ENCODE measurements around the gene PIGS. TPM values are rescaled to one million over a fixed set of nuclear protein-coding genes. Genes with fewer than 3 reads are reported as not detected.

Gene PIGS
- total RNA-seq = 10 to 100 TPM; 12.4 to 29.5 TPM
- 10 to 100 TPM in 1 of 2 donors, 1 to 10 TPM in 1; 7.3 to 14.2 TPM for polyA plus RNA-seq

DNA sequence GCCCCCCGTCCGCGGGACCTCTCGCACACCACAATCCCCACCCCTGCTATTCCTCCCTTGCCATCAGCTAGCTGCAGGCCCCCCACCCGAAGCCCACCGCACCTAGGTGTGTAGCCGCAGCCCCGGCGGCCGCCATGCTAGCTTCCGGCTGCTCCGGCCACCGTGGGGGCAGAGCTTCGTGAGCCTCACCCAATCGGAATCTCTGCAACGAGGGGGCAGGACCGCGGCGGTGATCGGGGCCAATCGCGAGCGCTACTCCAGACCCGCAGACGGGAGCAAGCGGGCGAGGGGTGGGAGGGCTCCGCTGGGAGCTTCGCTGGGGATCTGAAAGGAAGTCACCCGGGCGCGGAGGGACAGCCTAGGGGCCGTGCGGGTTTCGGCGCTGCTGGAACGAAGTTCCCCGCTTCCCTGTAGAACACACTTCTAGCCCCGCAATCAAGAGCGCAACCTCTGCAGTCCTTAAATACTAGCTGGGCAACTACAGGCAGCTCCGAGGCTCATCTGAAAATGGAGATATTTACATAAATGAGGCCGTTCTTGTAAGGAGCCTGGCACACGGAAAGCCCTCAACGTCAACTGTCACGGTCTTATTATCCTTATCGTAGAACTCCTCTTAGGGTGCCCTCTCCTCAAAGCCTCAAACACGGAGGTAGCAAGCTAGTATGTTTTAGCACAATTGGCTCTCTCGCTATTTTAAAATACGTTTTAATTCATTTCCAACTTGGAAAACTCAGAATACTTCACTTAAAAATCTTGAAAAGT is at the start of gene PIGS:
Gene PIGS, minus strand, starts transcription at position 164 of the 762 bp plus-strand sequence. Its CDS starts 28 bp downstream, at position 136.
- H3K9ac ChIP-seq (ENCODE audit: low read depth in 1 of 2, low read length in 2 of 2) = peak within 1 kb of the TSS; percentile 82 to 86
- DNase-seq (ENCODE audit: low spot score) = peak; percentile 92
- H3K4me3 ChIP-seq (ENCODE audit: low read depth in 1 of 3, low read length in 3 of 3) = peak within 1 kb of the TSS; percentile 90 to 99 (median 91)
- H3K4me1 ChIP-seq (ENCODE audit: control insufficient read depth in 4 of 4, insufficient read depth in 4 of 4, low read length in 3 of 4) = peaks cover 10 to 29% (median 23%) of the 10 kb centered on the region in 4 donors
- no peaks in the 10 kb centered on the region for H3K9me3 ChIP-seq (ENCODE audit: control insufficient read depth in 4 of 4, low read length in 3 of 4)
- 1% methylated on average over 49 of the region's 49 CpGs for WGBS
- H3K27ac ChIP-seq (ENCODE audit: low read depth in 1 of 2, low read length in 2 of 2) = peak within 1 kb of the TSS; percentile 72 to 89
- H3K36me3 ChIP-seq (ENCODE audit: control insufficient read depth in 4 of 4, insufficient read depth in 3 of 4, low read depth in 1 of 4, low read length in 3 of 4) = peaks cover 0 to 4% (median 2%) of the 10 kb centered on the region in 4 donors
- TF ChIP-seq NR2F2 (IDR thresholded peaks at IDR 0.05) (no peak), HNF4A (conservative IDR thresholded peaks at IDR 0.05) (peak in 1 of 2 donors; percentile 26), EGR1 (IDR thresholded peaks at IDR 0.05; ENCODE audit: low read depth in 2 of 2) (no peak), GABPA (IDR thresholded peaks at IDR 0.05 in 1 of 2, conservative IDR thresholded peaks at IDR 0.05 in 1 of 2) (peak in 1 of 2 donors; percentile 67), JUND (IDR thresholded peaks at IDR 0.05) (no peak), FOXA1 (IDR thresholded peaks at IDR 0.05) (no peak), YY1 (IDR thresholded peaks at IDR 0.05) (peak; percentile 97), TAF1 (conservative IDR thresholded peaks at IDR 0.05) (peak; percentile 73), HNF4G (IDR thresholded peaks at IDR 0.05) (no peak), RAD21 (IDR thresholded peaks at IDR 0.05) (peak in 1 of 2 donors; percentile 37), SP1 (IDR thresholded peaks at IDR 0.05) (peak; percentile 72), FOXA2 (IDR thresholded peaks at IDR 0.05) (no peak), RXRA (IDR thresholded peaks at IDR 0.05) (peak in 1 of 2 donors; percentile 29)
- TF ChIP-seq, protein P1, sequence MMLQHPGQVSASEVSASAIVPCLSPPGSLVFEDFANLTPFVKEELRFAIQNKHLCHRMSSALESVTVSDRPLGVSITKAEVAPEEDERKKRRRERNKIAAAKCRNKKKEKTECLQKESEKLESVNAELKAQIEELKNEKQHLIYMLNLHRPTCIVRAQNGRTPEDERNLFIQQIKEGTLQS (IDR thresholded peaks at IDR 0.05) = no peak
- TF ChIP-seq, protein P2, sequence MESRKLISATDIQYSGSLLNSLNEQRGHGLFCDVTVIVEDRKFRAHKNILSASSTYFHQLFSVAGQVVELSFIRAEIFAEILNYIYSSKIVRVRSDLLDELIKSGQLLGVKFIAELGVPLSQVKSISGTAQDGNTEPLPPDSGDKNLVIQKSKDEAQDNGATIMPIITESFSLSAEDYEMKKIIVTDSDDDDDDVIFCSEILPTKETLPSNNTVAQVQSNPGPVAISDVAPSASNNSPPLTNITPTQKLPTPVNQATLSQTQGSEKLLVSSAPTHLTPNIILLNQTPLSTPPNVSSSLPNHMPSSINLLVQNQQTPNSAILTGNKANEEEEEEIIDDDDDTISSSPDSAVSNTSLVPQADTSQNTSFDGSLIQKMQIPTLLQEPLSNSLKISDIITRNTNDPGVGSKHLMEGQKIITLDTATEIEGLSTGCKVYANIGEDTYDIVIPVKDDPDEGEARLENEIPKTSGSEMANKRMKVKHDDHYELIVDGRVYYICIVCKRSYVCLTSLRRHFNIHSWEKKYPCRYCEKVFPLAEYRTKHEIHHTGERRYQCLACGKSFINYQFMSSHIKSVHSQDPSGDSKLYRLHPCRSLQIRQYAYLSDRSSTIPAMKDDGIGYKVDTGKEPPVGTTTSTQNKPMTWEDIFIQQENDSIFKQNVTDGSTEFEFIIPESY (IDR thresholded peaks at IDR 0.05) = no peak
- TF ChIP-seq, protein P3, sequence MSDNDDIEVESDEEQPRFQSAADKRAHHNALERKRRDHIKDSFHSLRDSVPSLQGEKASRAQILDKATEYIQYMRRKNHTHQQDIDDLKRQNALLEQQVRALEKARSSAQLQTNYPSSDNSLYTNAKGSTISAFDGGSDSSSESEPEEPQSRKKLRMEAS (IDR thresholded peaks at IDR 0.05) = peak; percentile 30
- TF ChIP-seq, protein P4, sequence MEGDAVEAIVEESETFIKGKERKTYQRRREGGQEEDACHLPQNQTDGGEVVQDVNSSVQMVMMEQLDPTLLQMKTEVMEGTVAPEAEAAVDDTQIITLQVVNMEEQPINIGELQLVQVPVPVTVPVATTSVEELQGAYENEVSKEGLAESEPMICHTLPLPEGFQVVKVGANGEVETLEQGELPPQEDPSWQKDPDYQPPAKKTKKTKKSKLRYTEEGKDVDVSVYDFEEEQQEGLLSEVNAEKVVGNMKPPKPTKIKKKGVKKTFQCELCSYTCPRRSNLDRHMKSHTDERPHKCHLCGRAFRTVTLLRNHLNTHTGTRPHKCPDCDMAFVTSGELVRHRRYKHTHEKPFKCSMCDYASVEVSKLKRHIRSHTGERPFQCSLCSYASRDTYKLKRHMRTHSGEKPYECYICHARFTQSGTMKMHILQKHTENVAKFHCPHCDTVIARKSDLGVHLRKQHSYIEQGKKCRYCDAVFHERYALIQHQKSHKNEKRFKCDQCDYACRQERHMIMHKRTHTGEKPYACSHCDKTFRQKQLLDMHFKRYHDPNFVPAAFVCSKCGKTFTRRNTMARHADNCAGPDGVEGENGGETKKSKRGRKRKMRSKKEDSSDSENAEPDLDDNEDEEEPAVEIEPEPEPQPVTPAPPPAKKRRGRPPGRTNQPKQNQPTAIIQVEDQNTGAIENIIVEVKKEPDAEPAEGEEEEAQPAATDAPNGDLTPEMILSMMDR (IDR thresholded peaks at IDR 0.05; ENCODE audit: low read depth, low read length, missing input control) = no peak
- TF ChIP-seq, protein P5, sequence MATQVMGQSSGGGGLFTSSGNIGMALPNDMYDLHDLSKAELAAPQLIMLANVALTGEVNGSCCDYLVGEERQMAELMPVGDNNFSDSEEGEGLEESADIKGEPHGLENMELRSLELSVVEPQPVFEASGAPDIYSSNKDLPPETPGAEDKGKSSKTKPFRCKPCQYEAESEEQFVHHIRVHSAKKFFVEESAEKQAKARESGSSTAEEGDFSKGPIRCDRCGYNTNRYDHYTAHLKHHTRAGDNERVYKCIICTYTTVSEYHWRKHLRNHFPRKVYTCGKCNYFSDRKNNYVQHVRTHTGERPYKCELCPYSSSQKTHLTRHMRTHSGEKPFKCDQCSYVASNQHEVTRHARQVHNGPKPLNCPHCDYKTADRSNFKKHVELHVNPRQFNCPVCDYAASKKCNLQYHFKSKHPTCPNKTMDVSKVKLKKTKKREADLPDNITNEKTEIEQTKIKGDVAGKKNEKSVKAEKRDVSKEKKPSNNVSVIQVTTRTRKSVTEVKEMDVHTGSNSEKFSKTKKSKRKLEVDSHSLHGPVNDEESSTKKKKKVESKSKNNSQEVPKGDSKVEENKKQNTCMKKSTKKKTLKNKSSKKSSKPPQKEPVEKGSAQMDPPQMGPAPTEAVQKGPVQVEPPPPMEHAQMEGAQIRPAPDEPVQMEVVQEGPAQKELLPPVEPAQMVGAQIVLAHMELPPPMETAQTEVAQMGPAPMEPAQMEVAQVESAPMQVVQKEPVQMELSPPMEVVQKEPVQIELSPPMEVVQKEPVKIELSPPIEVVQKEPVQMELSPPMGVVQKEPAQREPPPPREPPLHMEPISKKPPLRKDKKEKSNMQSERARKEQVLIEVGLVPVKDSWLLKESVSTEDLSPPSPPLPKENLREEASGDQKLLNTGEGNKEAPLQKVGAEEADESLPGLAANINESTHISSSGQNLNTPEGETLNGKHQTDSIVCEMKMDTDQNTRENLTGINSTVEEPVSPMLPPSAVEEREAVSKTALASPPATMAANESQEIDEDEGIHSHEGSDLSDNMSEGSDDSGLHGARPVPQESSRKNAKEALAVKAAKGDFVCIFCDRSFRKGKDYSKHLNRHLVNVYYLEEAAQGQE (IDR thresholded peaks at IDR 0.05) = no peak
- no peaks in the 10 kb centered on the region for H3K27me3 ChIP-seq (ENCODE audit: control insufficient read depth in 4 of 4, insufficient read depth in 4 of 4, low read length in 3 of 4)
